Measurements from ENCODE around the gene MICAL1.

DNA sequence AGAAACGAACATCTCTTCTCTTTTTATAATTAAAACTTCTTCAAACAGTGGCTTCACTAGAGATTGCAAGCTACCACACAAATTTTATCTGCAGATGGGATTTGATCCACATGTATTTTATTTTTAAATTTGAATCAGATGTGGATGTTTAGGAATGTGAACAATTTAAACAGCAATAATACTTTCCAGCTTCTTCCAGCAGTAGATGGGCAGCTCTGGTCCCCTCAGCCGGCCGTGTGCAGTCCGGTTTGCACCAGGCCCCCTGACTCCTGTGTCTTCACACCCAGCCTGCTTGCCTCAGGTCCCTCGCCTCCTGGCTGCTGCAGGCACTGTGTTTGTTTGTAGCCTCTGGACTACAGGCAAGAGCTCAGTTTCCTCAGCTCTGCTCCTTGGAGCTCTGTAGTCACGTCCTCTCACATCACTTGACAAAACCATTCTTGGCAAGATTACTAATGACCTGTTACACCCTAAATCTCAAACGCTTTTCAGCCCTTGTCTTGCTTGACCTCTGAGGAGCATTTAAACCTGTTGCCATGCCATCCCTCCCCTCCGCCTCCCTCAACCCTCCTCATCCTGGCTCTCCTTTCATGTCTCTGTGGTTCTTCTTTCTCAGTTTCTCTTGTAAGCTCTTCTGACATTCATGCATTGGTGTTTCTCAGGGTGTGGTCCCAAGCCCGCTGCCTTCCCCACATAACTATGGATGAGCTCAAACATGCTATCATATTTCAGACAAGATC is 40.6 kb upstream of the MICAL1 start:
- TF ChIP-seq TCF12 (IDR thresholded peaks at IDR 0.05; ENCODE audit: low read depth) = no peak
- TF ChIP-seq EP300 (IDR thresholded peaks at IDR 0.05; ENCODE audit: borderline replicate concordance) = no peak
- TF ChIP-seq, protein P1, sequence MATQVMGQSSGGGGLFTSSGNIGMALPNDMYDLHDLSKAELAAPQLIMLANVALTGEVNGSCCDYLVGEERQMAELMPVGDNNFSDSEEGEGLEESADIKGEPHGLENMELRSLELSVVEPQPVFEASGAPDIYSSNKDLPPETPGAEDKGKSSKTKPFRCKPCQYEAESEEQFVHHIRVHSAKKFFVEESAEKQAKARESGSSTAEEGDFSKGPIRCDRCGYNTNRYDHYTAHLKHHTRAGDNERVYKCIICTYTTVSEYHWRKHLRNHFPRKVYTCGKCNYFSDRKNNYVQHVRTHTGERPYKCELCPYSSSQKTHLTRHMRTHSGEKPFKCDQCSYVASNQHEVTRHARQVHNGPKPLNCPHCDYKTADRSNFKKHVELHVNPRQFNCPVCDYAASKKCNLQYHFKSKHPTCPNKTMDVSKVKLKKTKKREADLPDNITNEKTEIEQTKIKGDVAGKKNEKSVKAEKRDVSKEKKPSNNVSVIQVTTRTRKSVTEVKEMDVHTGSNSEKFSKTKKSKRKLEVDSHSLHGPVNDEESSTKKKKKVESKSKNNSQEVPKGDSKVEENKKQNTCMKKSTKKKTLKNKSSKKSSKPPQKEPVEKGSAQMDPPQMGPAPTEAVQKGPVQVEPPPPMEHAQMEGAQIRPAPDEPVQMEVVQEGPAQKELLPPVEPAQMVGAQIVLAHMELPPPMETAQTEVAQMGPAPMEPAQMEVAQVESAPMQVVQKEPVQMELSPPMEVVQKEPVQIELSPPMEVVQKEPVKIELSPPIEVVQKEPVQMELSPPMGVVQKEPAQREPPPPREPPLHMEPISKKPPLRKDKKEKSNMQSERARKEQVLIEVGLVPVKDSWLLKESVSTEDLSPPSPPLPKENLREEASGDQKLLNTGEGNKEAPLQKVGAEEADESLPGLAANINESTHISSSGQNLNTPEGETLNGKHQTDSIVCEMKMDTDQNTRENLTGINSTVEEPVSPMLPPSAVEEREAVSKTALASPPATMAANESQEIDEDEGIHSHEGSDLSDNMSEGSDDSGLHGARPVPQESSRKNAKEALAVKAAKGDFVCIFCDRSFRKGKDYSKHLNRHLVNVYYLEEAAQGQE (IDR thresholded peaks at IDR 0.05; ENCODE audit: low read depth) = no peak
- TF ChIP-seq TAF1 (IDR thresholded peaks at IDR 0.05; ENCODE audit: low read depth) = no peak

Data from Ishikawa (cell line).